ENCODE measurements around the gene ACTBL2.

The ACTBL2 gene

DNA sequence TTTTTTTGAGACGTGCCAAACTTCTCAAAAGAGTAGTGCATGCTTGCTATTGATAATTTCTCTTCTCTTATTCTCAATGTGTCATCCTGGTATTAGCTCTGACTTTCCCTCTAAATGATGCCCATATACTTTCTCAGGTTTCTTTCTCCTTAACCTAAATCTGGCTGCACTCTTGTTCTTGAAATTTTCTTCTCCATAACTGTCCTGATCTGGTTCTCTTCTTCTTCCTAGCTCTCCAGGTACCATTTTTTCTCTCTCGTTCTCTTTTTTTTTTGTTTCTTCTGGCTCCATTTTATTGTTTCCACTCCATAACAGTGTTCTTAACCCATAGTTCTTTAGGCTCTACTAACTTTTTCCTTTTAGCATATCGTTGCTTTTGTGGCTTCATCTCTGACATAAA is 47.9 kb downstream of the ACTBL2 start:
- Histone ChIP-seq H3K4me1 (ENCODE audit: insufficient read depth, low read length, severe bottlenecking) (no peaks in the 10 kb centered on the region), H3K27ac (ENCODE audit: low read depth, low read length, poor library complexity, severe bottlenecking) (no peak overlapping the region), H2AFZ (ENCODE audit: low read length) (no peak overlapping the region), H3K4me3 (ENCODE audit: low read depth, low read length, poor library complexity, severe bottlenecking) (no peak overlapping the region), H3K9me2 (ENCODE audit: low read depth, low read length) (no peaks in the 10 kb centered on the region), H4K20me1 (ENCODE audit: insufficient read depth, low read length) (no peaks in the 10 kb centered on the region), H3K9me3 (ENCODE audit: low read length) (no peaks in the 10 kb centered on the region), H3K36me3 (ENCODE audit: insufficient read depth, low read length) (no peaks in the 10 kb centered on the region), H3K27me3 (ENCODE audit: insufficient read depth, low read length) (no peaks in the 10 kb centered on the region; the same call in 1 of the 2 replicates), H3K9ac (ENCODE audit: low read length) (no peak overlapping the region), H3K79me2 (ENCODE audit: insufficient read depth, low read length) (no peaks in the 10 kb centered on the region), H3K4me2 (ENCODE audit: low read length) (no peak overlapping the region), H3F3A (ENCODE audit: insufficient read depth, low read length) (no peaks in the 10 kb centered on the region)
- TF ChIP-seq, protein P1, sequence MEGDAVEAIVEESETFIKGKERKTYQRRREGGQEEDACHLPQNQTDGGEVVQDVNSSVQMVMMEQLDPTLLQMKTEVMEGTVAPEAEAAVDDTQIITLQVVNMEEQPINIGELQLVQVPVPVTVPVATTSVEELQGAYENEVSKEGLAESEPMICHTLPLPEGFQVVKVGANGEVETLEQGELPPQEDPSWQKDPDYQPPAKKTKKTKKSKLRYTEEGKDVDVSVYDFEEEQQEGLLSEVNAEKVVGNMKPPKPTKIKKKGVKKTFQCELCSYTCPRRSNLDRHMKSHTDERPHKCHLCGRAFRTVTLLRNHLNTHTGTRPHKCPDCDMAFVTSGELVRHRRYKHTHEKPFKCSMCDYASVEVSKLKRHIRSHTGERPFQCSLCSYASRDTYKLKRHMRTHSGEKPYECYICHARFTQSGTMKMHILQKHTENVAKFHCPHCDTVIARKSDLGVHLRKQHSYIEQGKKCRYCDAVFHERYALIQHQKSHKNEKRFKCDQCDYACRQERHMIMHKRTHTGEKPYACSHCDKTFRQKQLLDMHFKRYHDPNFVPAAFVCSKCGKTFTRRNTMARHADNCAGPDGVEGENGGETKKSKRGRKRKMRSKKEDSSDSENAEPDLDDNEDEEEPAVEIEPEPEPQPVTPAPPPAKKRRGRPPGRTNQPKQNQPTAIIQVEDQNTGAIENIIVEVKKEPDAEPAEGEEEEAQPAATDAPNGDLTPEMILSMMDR (IDR thresholded peaks at IDR 0.05; ENCODE audit: low read length): no peak
- TF ChIP-seq EZH2 (IDR thresholded peaks at IDR 0.05; ENCODE audit: borderline replicate concordance, low read length): no peak

DNA sequence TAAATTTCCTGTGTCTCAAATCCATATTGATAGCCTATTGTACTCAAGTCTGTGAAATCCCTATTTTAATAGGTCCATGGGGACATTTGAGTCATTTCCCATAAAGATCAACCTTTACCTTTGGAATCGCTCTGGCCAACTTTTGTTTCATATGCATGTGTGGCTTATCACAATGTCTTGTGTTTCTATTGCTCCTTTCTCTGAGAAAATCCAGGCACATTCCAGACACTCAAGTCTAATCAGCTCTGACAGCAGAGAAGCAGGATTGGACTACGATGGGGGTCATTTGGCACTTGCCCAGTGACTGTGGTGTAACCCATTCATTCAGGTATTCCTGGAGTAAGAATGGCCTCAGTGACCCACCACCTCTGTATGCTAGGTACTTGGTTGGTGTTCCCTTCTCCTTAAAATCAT is 48.4 kb downstream of the ACTBL2 start:
- H3K9me2 ChIP-seq (ENCODE audit: low read depth, low read length): no peaks in the 10 kb centered on the region
- H3K9ac ChIP-seq (ENCODE audit: low read length): no peak overlapping the region
- TF ChIP-seq, protein P1 (IDR thresholded peaks at IDR 0.05; ENCODE audit: low read length): no peak
- TF ChIP-seq EZH2 (IDR thresholded peaks at IDR 0.05; ENCODE audit: borderline replicate concordance, low read length): no peak
- H3K4me1 ChIP-seq (ENCODE audit: insufficient read depth, low read length, severe bottlenecking): no peaks in the 10 kb centered on the region
- H3K9me3 ChIP-seq (ENCODE audit: low read length): no peaks in the 10 kb centered on the region
- H3K4me2 ChIP-seq (ENCODE audit: low read length): no peak overlapping the region
- no peaks in the 10 kb centered on the region for H3K79me2 ChIP-seq (ENCODE audit: insufficient read depth, low read length)
- H3K4me3 ChIP-seq (ENCODE audit: low read depth, low read length, poor library complexity, severe bottlenecking): no peak overlapping the region
- H2AFZ ChIP-seq (ENCODE audit: low read length): no peak overlapping the region
- H3K27ac ChIP-seq (ENCODE audit: low read depth, low read length, poor library complexity, severe bottlenecking): no peak overlapping the region
- no peaks in the 10 kb centered on the region for H3K36me3 ChIP-seq (ENCODE audit: insufficient read depth, low read length)
- H4K20me1 ChIP-seq (ENCODE audit: insufficient read depth, low read length): no peaks in the 10 kb centered on the region
- no peaks in the 10 kb centered on the region for H3F3A ChIP-seq (ENCODE audit: insufficient read depth, low read length)
- no peaks in the 10 kb centered on the region; the same call in 1 of the 2 replicates for H3K27me3 ChIP-seq (ENCODE audit: insufficient read depth, low read length)

DNA sequence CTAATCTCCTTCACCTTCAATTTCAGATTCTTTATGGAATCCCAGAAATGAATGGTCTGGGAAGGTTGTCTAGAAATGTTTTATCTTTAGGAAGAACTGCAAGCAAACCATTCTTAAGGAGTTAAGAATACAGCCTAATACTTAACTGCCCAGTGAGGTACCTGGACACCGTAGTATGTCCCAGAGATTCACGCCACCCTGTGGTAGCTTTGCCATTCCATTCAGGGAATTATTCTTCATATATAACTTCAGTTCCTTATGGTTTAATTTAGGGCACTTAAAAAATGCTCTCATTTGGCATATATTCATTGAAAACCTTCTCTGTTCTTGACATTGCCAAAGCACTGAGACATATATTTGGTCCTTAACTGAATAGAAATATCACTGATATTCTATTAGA is 49.7 kb downstream of the ACTBL2 start:
- no peaks in the 10 kb centered on the region for H3K36me3 ChIP-seq (ENCODE audit: insufficient read depth, low read length)
- no peak overlapping the region for H3K4me2 ChIP-seq (ENCODE audit: low read length)
- H3K27me3 ChIP-seq (ENCODE audit: insufficient read depth, low read length): no peaks in the 10 kb centered on the region; the same call in 1 of the 2 replicates
- H3K4me3 ChIP-seq (ENCODE audit: low read depth, low read length, poor library complexity, severe bottlenecking): no peak overlapping the region
- no peak overlapping the region for H3K9ac ChIP-seq (ENCODE audit: low read length)
- H3K9me2 ChIP-seq (ENCODE audit: low read depth, low read length): no peaks in the 10 kb centered on the region
- H3K27ac ChIP-seq (ENCODE audit: low read depth, low read length, poor library complexity, severe bottlenecking): no peak overlapping the region
- no peaks in the 10 kb centered on the region for H3K79me2 ChIP-seq (ENCODE audit: insufficient read depth, low read length)
- no peak overlapping the region for H2AFZ ChIP-seq (ENCODE audit: low read length)
- no peaks in the 10 kb centered on the region for H3F3A ChIP-seq (ENCODE audit: insufficient read depth, low read length)
- H3K4me1 ChIP-seq (ENCODE audit: insufficient read depth, low read length, severe bottlenecking): no peaks in the 10 kb centered on the region
- H4K20me1 ChIP-seq (ENCODE audit: insufficient read depth, low read length): no peaks in the 10 kb centered on the region
- TF ChIP-seq EZH2 (IDR thresholded peaks at IDR 0.05; ENCODE audit: borderline replicate concordance, low read length): no peak
- TF ChIP-seq, protein P1 (IDR thresholded peaks at IDR 0.05; ENCODE audit: low read length): peak; percentile 25; the same call in 1 of the 2 replicates
- no peaks in the 10 kb centered on the region for H3K9me3 ChIP-seq (ENCODE audit: low read length)
